ENCODE measurements around the gene PEX14.
"Not testable (repeated sequence)": the region's sequence is repeated elsewhere in the genome, so short reads cannot be mapped to it uniquely, and the experiment has no call there.

The PEX14 gene

DNA sequence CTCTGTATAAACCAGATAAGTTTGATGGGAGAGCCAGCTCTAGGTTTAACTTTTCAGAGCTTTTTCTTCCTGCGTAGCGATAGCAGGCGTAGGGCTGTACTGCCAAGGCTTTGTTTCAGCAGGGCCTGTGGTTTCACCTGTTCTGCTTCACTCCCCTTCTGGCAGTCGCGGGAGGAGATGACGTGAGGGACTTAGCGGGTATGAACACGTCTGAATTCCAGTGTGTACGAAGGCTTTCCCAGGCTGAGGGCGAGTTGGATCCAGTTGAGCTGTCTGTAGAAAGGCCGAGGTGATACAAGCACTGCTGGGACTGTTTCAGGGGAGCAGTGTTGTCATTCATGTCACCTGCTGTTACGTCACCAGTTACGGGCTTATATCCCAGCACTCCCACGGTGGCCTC, 21.2 kb downstream of the PEX14 start:
- DNase-seq = no peak

DNA sequence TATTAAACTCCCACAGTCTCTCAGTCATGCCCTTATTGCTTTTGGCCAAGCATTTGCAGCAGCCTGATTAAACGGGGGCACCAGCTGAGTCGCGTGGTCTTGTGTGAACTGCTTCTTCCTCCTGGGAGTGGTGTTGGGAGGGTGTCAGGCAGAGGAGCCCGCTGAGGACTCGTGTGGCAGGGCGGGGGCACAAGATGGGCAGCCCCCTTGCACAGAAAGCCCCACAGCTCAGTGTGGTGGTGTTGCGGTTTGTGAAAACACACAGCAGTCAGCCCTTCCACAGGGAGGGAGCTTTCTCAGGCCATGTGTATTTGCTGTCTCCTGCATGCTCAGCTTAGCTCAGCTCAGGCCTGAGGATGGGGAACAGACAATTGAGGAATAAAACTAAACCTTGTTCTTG, 22.4 kb downstream of the PEX14 start:
- DNase-seq = no peak

DNA sequence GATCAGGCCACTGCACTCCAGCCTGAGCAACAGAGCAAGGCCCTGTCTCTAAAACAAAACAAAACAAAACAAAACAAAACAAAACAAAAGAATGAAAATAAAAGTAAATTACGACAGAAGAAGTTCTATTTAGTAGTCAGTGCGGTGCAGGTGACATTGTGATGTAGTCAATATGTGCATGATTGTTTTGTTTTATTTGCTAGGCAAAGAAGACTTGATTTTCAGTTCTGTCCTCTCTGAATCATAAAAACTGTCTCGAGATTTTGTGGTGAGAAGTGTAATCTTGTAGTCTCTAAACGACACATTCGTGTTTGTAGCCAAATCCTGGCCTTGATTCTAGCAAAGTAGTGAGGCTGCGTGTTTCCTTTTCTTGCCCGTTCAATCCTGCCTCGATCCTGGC, 23.5 kb downstream of the PEX14 start:
- no peak for DNase-seq

DNA sequence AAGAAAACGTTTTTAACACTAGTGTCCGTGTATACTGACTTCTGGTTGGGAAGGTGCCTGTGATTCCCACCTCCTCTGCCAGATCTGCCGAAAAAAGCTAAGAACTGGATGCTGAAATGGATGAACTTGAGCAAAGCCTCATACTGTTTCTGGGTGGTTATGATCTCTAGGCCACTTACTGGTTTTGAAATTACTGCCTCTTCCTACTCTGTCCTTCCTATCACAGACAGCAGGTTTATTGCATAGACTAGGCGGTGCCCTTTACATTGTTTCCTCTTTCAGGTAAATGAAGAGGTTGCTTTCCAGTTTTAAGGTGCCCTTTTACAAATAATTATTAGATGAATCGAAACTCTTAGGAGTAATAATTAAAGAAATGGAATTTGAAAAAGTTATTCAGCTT, 27.5 kb downstream of the PEX14 start:
- no peak for DNase-seq

DNA sequence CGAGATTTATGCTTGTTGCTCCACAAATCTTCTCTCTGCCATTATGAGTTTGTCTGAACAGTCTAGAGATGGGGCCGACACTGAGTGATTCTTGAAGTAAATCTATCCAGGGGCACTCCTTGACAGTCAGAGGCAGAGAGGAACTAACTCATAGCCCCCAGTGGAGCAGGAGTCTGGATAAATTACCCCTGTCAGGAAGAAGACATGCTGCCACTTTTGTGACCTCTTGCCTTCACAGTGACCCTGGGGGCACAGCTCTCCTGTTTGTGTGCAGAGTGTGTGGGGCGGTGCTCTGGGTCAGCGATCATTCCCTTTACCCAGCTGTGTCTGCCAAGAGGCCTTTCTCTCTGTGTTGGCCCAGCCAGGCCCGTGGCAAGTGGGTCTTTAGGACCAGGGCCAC, 29.5 kb downstream of the PEX14 start:
- DNase-seq = no peak

DNA sequence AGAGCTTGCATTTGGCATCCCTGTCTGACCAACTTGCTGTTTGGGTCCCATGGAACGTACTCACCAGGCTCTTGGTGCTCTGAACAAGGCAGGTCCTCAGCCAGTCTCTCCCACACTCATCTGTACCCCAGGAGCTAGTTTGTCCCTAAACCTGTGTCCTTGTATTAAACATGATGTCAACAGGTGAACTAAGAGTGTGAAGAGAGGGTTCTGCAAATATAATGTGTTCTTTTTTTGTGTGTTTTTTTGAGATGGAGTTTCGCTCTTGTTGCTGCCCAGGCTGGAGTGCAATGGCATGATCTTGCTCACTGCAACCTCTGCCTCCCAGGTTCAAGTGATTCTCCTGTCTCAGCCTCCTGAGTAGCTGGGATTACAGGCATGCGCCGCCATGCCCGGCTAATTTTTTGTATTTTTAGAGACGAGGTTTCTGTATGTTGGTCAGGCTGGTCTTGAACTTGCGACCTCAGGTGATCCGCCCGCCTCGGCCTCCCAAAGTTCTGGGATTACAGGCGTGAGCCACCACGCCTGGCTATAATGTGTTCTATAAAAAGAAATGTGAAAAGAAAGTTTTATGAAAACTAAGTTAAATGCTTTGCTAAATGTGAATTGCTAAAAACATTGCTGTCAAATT, 31.4 kb downstream of the PEX14 start:
- DNase-seq = not testable (repeated sequence)

DNA sequence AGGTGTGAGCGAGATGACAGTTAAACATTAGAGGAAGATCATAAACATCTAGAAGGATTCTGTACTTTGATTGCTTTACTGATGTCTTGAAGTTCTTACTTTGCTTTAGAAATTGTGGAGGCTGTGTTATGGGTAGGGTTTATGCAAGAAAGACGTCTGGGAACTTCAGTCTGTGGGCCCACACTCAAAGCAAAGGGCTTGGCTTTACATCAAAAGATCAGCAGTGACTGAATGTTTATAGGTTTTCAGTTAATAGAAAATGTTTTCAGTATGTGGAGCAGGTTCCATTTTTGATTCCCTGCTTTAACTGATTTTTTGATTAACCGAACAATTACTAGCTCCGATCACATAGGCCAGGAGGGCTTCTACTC, 31.9 kb downstream of the PEX14 start:
- no peak for DNase-seq

DNA sequence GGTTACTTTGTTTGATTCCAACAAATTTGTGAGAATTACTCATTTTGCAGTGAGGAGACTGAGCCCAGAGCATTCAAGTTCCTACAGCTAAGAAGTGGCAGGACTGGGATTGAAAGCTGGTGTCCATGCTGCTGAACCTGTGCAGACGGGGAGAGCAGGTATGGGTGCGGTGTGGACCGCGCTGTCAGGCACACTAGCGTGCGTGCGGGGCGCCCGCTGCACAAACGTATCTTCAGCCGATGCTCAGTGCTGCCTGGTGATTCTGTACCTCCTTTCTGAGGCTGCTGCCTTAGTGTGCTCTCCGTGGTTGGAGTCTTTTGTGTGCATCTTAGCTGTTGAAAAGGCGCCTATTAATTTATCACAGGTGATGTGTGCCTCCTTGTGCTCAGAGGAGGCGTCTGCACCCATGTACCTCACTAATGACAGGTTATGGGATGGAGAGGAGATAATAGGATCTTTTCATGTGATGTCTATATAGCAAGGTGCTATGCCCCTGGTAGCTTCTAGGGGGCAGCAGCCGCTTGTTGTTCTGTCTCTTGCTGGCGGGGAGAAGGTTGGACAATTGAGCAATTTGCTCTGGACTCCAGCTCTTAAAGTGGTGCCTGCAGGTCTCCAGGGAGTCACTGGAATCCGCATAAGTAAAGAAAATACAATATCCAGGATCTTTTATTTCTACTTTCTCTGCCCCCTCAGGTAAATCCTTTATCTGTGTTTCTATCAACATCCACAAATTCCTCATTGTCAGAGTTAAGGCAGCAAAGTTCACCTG, 32.5 kb downstream of the PEX14 start:
- DNase-seq = peak; percentile 92

DNA sequence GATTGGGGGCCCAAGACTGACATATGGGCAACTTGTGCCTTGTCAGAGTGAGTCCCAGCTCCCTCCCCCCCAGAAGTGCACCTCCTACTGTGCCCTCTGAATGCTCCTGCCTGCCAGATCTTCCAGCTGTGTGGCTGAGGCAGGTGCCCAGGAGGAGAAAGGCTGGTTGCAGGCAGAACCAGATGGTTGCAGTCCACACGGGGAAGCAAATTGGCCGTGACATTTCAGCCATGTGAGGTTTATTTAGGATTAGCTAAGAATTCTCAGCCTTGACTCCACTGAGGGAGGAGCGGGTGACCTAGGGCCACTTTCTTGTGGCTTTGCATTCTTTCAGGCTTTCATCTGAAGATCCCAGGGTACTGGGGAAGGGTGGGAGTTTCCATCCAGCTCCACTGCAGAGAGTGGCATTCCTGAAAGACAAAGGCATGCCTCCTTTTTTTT, 33.8 kb downstream of the PEX14 start:
- DNase-seq = no peak

DNA sequence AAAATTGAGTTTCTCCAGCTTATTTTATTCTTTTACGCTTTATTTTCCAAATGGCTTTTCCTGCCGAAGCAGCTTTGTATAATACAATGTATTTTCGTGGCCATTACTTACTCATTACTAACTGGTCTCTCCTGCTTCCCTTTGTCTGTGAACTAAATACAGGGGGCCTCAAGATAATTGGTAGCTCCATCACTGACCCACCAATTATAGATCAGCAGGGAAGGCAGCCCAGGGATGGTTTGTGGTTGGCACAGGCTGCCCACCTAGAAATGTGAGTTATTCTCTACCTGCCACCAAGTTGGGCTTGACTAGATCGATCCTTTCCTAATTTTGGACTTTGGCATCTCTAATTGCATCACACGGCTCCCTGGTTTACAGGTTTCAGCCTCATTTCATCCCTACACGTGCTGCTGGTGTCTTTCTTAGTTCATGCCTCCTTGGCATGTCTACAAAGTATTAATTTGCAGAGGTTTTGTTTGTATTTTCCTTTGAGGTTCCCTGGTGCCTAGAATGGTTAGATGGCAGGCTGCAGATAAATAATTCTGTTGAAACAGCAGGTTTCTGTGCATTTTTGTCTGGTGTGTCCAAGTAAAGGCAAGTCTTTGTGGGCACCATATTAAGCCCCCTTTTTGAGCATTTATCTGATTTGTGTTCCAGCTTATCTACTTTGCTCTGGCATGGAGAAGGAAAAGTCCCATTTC, 35.2 kb downstream of the PEX14 start:
- no peak for DNase-seq

DNA sequence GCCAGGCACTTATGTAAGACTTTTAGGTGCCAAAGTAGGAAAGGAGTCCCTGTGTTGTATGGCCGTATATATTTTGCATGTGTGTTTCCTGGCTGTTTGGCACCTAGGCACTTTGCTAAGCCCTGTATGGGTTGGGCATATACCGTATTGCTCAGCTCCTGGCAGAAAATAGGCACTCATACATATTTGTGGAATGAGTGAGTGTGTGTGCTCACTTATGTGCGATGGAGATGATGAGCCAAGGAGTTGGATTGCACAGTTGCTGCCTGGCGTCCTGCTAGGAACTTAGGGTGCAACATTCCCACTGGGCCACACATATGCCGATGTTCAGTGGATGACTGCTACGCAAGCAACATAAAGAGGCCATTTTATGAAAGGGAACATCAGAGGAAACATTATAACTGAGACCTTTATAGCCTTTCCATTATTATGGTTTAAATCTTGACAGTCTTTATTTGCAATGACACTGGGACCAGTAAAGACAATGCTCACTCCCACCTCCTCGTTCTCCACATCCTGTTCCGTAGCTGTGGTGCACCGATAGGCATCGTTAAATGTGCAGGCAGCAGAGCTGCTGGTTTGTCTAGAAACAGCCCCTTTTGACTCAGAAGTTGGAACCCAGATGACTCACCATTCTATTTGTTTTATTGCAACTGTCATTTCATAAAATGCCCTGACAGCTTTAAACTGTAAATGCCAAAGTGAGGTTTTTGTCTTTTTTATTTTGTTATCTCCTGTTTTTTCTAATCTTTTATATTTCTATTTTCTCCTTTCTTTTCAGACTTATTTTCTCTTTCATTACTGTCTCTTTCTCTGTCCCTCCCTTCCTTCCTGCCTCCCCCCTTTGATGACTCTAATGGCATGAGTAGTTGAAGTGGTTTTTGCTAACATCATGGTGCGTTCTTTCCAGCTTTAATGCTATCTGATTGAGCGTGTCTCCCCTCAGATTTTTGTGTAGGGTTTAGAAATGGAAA, 36.1 kb downstream of the PEX14 start:
- peak; percentile 52 for DNase-seq

DNA sequence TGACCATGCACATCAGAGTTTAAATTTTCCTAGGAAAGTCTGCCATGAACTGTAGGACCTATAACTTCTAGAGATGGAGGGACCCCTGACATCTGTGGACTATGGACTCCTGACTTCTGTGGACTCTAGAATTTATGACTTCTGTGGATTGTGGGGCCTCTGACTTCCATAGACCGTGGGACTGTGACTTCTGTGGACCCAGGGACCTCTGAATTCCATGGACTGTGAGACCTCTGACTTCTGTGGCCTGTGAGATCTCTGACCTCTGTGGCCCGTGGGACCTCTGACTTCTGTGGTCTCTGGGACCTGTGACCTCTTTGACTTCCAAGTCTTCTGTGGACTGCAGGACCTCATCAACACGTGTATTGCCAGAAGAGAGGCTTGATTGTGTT, 36.7 kb downstream of the PEX14 start:
- no peak for DNase-seq

DNA sequence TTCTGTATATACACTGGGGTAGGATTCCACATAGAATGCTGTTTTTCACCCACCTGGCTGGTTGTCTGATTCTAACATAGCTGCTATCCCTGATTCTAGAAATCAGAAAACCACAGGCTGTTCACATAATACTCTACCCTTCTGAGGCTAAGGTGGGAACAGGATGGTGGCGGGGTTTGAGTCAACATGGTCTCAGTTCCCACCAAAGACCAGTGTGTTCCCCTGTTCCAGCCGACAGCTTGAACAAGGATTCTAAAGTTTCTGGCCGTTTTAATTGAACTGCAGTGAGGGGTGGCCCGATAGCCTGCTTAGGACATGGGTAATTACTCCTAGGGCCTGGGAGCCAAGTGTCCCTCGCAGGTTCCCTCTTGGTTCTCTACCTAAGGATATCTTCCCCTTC, 38.4 kb downstream of the PEX14 start:
- DNase-seq = no peak

DNA sequence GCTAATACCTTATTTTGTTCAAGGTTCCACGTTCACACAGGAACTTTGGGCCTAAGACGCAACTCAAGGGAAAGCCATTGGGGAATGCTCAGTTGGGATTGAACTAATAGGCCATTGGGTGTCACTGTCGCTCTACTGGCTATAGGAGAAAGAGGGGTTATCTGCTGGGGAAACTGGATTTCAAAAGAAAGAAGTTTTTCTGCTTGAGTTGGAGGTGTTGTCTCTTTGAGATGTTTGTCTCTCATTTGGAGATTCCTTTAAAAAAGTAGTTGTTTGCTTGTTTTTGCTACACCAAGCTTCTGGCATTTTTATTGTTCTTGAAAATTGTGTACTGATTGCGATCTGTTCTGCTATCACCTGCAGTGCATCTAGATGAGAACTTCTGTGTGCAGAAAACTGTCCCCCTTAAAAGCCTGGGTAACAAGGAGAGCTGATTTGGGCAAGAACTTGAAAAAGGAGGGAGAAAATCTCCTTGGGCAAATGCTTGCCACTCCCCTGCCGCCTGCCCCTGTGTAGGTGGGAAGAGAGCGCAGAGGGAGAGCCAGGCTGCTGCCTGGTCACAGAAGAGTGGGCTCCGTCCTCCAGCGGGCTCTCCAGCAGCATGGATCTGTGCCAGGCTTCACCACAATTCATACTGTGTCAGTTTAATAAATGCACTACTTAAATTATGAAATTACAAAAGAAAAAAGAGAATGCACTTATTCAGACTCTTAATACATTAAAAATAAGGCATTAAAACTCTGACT, 39.9 kb downstream of the PEX14 start:
- DNase-seq = peak; percentile 65

DNA sequence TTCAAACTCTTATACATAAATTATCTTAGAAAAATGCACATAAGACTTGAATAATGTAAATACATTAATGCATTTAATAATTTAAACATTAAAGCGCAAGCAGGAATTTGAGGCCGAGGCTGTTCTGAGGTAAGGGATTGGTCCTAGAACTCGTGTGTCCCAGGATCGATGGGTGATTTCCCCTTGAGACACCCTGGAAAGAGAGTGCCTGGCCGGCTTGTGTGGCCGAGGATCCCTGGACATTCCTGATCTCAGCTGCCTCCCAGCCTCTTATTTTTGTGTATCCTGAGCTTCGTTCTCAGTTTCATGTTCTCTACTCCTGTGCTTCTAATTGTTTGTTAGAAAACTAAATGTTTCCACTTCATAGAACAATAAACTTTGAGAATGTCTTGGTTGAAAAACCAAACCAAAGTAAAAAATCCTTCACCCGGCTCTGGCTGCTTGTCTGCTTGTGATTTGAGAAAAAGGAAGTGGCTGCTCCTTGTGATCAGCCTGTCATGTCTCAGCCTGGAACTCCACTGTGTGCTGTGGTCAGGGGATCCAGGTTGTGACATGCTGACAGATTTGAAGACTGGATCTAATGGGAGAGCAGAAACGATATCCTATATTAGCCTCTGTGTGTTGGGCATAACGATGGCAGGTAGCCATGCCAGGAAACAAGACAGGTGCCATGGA, 40.7 kb downstream of the PEX14 start:
- no peak for DNase-seq

DNA sequence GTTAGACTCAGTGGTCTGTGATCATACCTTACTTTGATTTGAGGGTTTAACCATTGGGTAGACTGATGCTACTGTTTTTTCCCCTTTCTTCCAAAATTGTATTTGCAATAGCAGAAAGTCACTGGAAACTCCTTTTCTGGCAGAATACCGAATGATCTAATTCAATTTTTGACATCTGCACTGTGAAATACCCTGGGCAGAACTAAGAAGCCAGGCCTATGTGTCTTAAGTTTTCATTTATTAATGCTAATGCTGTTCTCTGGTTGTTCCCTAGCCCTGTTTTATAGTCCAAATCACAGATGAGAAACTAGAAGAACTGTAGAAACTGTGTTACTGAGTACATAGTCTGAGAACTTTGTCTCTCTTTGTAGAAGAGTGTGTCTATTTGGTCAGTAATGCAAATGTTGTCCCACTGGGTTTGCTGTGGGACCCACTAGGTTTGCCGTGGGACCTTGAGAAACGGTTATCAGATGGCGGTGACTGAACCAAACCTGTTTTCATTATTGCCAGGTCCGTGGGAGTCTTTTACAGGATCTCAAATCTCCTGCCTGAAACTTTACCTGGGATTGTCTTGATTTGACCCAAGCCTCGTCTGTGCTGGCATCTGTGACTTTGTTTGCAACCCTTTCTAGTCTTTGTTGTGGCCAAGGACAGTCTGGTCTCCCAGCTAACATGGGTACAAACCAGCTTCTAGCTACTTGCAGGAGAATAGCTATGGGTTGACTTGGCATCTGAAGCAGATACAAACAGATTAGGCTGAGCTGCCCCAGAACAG, 41.4 kb downstream of the PEX14 start:
- no peak for DNase-seq

DNA sequence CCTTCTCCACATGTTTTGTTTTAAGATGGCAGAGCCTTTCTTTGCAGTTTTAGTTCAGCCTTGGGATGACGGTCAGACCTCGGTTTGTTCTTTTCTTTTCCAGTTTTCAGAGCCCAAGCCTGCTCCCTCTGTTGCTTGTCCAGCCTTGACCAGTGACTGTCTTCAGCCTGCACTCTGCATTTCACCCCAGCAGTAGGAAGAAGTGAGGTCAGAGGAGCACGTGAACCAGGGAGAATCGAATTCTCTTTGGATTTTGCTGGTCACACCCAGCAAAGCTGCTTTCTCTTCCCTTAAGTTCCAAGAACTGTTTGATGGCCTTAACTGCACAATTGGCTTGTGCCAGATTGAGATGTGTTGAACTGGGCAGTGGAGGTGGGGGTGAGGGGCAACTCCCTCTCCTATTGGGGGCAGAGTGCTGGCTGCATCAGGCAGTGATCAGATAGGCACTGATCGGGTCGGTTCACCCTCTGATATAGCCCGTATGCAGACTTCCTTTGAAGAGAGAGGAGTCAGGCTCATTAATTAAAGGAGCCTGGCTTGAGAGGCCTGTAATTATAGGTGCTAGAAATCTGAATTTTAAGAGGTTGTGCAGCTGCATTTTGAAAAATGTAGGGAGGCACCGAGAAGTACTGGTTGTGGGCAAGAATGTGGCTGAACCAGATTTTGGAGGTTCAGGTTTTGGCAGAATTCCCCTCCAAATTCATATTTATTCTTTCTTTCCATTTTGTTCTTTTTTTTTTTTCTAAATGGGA, 42.4 kb downstream of the PEX14 start:
- no peak for DNase-seq

DNA sequence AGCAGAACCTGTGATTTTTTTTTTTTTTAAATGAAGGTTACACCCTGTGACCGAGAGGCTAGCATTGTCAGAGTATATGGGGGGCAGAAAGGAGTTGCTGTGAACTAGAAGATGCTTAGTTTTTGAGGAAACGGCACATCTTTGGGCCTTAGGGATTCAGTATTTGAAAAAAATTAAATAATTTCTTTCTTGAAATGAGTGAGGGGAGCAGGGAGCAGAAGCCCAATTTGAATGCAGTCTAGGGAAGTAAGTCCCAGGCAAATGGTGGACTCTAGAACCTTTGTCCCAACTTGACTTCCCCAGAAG, 42.9 kb downstream of the PEX14 start:
- DNase-seq = no peak

DNA sequence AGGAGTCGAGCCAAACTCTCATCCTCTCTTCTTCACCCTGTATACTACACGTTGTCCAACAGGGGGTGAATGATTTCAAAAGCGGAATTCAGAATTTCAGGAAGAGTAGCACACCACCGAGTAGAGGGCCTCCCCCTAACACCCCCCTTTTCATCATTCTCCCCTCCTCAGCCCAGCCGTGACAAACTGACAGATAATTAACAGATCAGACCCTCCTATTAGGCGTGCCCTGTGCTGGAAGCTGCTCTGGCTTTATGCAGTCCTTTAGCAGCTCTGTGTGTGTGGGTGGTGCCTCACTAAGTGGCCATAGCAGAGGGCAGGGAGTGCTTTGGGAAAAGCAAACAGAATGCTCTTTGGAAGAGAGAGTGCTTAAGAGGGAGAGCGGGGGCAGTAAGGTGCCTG, 44.3 kb downstream of the PEX14 start:
- peak; percentile 84 for DNase-seq

DNA sequence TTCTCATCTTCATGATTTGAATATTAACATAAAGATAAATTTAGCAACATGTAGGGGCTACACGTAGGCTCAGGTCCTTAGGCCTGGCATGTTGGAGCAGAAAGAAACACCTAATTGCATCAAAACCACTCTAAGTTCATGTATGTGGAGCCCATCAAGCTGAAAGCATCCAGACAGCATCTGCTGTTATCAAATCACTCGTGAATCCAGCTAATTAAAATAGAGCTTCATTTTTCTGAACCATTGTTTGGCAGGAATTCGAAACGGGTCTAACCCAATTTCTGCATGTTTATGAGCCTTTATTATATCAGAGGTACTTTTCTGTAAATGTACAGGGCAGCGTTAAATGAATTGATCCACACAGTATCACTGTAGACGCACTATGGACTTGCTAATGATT, 45.7 kb downstream of the PEX14 start:
- no peak for DNase-seq
